Tibial artery (tissue), 4 donors: ENCODE results near the gene TMEM272.

Experiments
- DNase-seq, 2 donors: peaks; one replicate each; pipeline ENCODE4 v3.0.0-alpha.2; 2019
- H3K27ac ChIP-seq, 2 donors: fragments of 200-600 bp; sonication (generic) in 1 of 2; 1 replicate in 1 of 2; 2 replicates in 1 of 2; pipeline ENCODE4 v1.5.1; 2018 to 2019; ENCODE audit warnings: mild to moderate bottlenecking in 1 of 2
- H3K27me3 ChIP-seq, 2 donors: fragments of 200-600 bp; sonication (generic) in 1 of 2; one replicate each; pipeline versions ENCODE4 v1.5.1 to v1.6.0; 2016 to 2019
- H3K36me3 ChIP-seq, 3 donors: fragments of 200-600 bp; sonication (generic) in 2 of 3; one replicate each; pipeline ENCODE4 v1.5.1; 2016 to 2019; ENCODE audit warnings: mild to moderate bottlenecking in 2 of 3
- H3K4me1 ChIP-seq, 4 donors: fragments of 200-600 bp; sonication (generic) in 2 of 4; 1 replicate in 3 of 4; 2 replicates in 1 of 4; pipeline ENCODE4 v1.5.1; 2016 to 2019
- H3K4me3 ChIP-seq, 2 donors: fragments of 200-600 bp; sonication (generic) in 1 of 2; 1 replicate in 1 of 2; 2 replicates in 1 of 2; pipeline ENCODE4 v1.5.1; 2018 to 2019; ENCODE audit warnings: mild to moderate bottlenecking in 2 of 2
- H3K9me3 ChIP-seq, 3 donors: fragments of 200-600 bp; sonication (generic) in 1 of 3; one replicate each; pipeline ENCODE4 v1.5.1; 2016 to 2019
- CTCF ChIP-seq, 2 experiments: fragments of 200-600 bp in 1 of 2; fragments of 450-650 bp in 1 of 2; IDR thresholded peaks; one replicate each; pipeline ENCODE4 v1.5.1; 2017 to 2019; ENCODE audit warnings: antibody characterized with exemption in 2 of 2, mild to moderate bottlenecking in 1 of 2, moderate library complexity in 1 of 2
- intact Hi-C: fragments of 100-400 bp; cut with DNase I; formaldehyde crosslinking; loops from one replicate; pipeline ENCODE4 v1.15.0; 2023; ENCODE audit warnings: low total_unique reads

Gene TMEM272

GRCh38 chr13:51873117-51873798 lies 28.3 kb upstream of the TMEM272 start:
- Histone ChIP-seq H3K27ac (no peak overlapping the region), H3K9me3 (no peaks in the 10 kb centered on the region), H3K36me3 (no peaks in the 10 kb centered on the region), H3K4me1 (no peaks in the 10 kb centered on the region), H3K4me3 (no peak overlapping the region), H3K27me3 (no peaks in the 10 kb centered on the region)
- DNase-seq = no peak
- no peak for TF ChIP-seq CTCF (IDR thresholded peaks at IDR 0.05)
- intact Hi-C loops = no loop called here

- H3K4me1 ChIP-seq = no peaks in the 10 kb centered on the region
- no peak overlapping the region for H3K4me3 ChIP-seq
- no peaks in the 10 kb centered on the region for H3K27me3 ChIP-seq
- H3K36me3 ChIP-seq = no peaks in the 10 kb centered on the region
- DNase-seq = no peak
- no peaks in the 10 kb centered on the region for H3K9me3 ChIP-seq
- no peak for TF ChIP-seq CTCF (IDR thresholded peaks at IDR 0.05)
- intact Hi-C loops = no loop called here
- no peak overlapping the region for H3K27ac ChIP-seq
Observed at GRCh38 chr13:51870616-51871015, 25.6 kb upstream of the TMEM272 start.

GRCh38 chr13:51869916-51870315 lies 24.9 kb upstream of the TMEM272 start:
- H3K9me3 ChIP-seq = no peaks in the 10 kb centered on the region
- intact Hi-C loops = no loop called here
- no peak for TF ChIP-seq CTCF (IDR thresholded peaks at IDR 0.05)
- no peaks in the 10 kb centered on the region for H3K36me3 ChIP-seq
- no peak overlapping the region for H3K27ac ChIP-seq
- H3K4me1 ChIP-seq = no peaks in the 10 kb centered on the region
- no peak for DNase-seq
- H3K27me3 ChIP-seq = no peaks in the 10 kb centered on the region
- no peak overlapping the region for H3K4me3 ChIP-seq

GRCh38 chr13:51867062-51867461 lies 22.1 kb upstream of the TMEM272 start:
- no peak for DNase-seq
- no peaks in the 10 kb centered on the region for H3K36me3 ChIP-seq
- no peaks in the 10 kb centered on the region for H3K27me3 ChIP-seq
- no peaks in the 10 kb centered on the region for H3K9me3 ChIP-seq
- H3K4me3 ChIP-seq = no peak overlapping the region
- intact Hi-C loops = no loop called here
- H3K27ac ChIP-seq = no peak overlapping the region
- H3K4me1 ChIP-seq = no peaks in the 10 kb centered on the region
- no peak for TF ChIP-seq CTCF (IDR thresholded peaks at IDR 0.05)

- Histone ChIP-seq H3K4me1 (no peaks in the 10 kb centered on the region), H3K27ac (no peak overlapping the region), H3K4me3 (no peak overlapping the region), H3K27me3 (no peaks in the 10 kb centered on the region), H3K9me3 (no peaks in the 10 kb centered on the region), H3K36me3 (no peaks in the 10 kb centered on the region)
- no peak for TF ChIP-seq CTCF (IDR thresholded peaks at IDR 0.05)
- intact Hi-C loops = no loop called here
- DNase-seq = no peak
Observed at GRCh38 chr13:51865838-51866237, 20.9 kb upstream of the TMEM272 start.

- intact Hi-C loops = no loop called here
- no peaks in the 10 kb centered on the region for H3K9me3 ChIP-seq
- no peaks in the 10 kb centered on the region for H3K36me3 ChIP-seq
- H3K4me3 ChIP-seq = no peak overlapping the region
- TF ChIP-seq CTCF (IDR thresholded peaks at IDR 0.05) = no peak
- H3K4me1 ChIP-seq = peaks cover 0 to 5% (median 0%) of the 10 kb centered on the region in 4 donors
- no peak overlapping the region for H3K27ac ChIP-seq
- H3K27me3 ChIP-seq = no peaks in the 10 kb centered on the region
- DNase-seq = no peak
Observed at GRCh38 chr13:51862957-51863356, 18.0 kb upstream of the TMEM272 start.
